ENCODE data around the gene PARVG.

DNA sequence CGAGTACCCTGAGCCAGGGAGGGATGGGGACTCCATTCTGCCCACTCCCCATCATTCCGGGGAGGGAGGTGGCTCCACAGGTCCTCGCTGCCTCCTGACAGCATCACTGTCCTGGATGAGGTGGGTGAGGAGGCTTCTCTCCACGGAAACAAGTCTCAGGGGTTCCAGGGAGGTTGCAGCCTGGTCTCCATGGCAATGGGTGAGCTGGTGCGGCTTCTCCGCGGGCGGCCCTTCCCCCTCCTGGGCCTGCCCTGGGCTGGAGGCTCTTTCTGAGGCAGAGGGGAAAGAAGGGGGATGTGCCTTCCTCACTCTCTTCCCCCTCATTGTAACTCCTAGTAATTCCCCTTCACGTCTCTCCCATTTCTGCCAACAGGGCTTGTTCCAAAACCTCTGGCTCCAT, 37.1 kb upstream of the PARVG start:
- TF ChIP-seq, protein P1, sequence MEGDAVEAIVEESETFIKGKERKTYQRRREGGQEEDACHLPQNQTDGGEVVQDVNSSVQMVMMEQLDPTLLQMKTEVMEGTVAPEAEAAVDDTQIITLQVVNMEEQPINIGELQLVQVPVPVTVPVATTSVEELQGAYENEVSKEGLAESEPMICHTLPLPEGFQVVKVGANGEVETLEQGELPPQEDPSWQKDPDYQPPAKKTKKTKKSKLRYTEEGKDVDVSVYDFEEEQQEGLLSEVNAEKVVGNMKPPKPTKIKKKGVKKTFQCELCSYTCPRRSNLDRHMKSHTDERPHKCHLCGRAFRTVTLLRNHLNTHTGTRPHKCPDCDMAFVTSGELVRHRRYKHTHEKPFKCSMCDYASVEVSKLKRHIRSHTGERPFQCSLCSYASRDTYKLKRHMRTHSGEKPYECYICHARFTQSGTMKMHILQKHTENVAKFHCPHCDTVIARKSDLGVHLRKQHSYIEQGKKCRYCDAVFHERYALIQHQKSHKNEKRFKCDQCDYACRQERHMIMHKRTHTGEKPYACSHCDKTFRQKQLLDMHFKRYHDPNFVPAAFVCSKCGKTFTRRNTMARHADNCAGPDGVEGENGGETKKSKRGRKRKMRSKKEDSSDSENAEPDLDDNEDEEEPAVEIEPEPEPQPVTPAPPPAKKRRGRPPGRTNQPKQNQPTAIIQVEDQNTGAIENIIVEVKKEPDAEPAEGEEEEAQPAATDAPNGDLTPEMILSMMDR (IDR thresholded peaks at IDR 0.05): no peak
- no peak for TF ChIP-seq POLR2AphosphoS5 (IDR thresholded peaks at IDR 0.05)

All from esophagus muscularis mucosa (tissue), 3 donors.